Stimulated activated CD4-positive, alpha-beta T cell treated with anti-CD3 and anti-CD28 coated beads, Interleukin-4, amount 100 ng/mL, for 48 hours (primary cell): ENCODE data around the gene PIK3R6.
A peak's percentile ranks its signal among the peaks of the same experiment; 100 is the strongest.

ENCODE experiments used
- DNase-seq, 2 donors: peaks; one replicate each; pipeline ENCODE4 v3.0.0-alpha.2; 2020; ENCODE audit warnings: low read depth in 2 of 2

PIK3R6 gene

GRCh38 chr17:8849311-8850041, 18.0 kb downstream of the PIK3R6 start:
- DNase-seq = no peak

- no peak for DNase-seq
Observed at GRCh38 chr17:8847891-8848290, 19.6 kb downstream of the PIK3R6 start.

- no peak for DNase-seq
Observed at GRCh38 chr17:8846768-8847211, 20.7 kb downstream of the PIK3R6 start.

GRCh38 chr17:8844229-8845218, 22.9 kb downstream of the PIK3R6 start:
- DNase-seq = no peak

DNA sequence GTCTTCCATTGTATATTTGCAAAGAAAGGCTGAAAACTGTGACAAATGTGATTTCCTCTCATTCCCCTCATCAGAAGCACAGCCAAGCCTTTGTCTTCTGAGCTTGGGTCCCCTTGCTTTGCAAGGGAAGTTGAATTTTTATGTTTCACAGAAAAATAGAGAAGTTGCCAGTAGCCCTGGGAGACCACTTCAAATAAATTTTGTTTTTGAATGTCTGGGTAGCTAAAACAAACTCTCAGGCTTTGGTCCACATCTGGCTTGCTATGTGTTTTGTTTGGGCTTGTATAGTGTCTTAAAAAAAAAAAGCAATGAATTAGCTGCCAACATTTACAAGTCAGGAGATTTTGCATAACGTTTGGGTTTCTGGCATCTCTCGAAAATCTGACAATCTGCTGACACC, 24.1 kb downstream of the PIK3R6 start:
- DNase-seq = no peak

GRCh38 chr17:8841844-8842243, 25.6 kb downstream of the PIK3R6 start:
- no peak for DNase-seq

- DNase-seq = no peak
Observed at GRCh38 chr17:8839410-8839935, 28.0 kb downstream of the PIK3R6 start.

- DNase-seq = no peak
Observed at GRCh38 chr17:8838551-8839095, 28.9 kb downstream of the PIK3R6 start.

GRCh38 chr17:8837563-8838075, 29.9 kb downstream of the PIK3R6 start:
- DNase-seq = no peak

GRCh38 chr17:8836821-8837562, 30.5 kb downstream of the PIK3R6 start:
- no peak for DNase-seq

DNA sequence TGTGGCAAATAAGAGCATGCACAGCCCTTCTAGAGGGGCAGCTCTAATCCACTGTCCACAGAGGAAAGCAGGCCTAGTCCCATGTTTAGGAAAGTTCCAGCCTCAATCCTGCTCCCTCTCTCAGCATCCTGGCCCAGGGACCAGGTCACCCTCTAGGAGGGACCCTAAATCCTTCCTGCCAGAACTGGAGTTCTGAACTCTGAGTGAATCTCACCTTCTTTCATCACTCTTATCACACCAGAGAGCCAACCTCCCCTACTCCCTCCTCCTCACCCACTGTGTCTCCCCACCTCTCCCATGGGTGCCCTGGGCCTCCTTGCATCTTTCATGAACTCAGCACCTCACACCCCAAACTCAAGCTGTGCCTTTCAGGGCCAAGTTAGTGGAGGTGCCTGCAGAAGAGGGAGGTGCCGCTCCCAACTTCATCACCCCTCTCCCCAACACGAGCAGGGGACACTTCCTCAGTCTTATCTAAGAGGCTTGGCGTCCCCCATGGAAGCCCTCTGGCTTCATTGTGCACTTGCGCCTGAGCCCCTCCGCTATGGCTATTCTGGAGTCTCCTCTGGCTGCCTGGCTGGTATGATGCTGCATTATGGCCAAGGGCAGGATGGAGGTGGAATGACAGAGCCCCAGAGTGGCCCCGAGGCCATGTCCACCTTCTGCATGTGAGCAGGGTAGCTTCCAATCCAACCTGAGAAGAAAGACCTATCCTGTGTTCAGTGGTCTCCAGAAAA, 31.7 kb downstream of the PIK3R6 start:
- no peak for DNase-seq

DNA sequence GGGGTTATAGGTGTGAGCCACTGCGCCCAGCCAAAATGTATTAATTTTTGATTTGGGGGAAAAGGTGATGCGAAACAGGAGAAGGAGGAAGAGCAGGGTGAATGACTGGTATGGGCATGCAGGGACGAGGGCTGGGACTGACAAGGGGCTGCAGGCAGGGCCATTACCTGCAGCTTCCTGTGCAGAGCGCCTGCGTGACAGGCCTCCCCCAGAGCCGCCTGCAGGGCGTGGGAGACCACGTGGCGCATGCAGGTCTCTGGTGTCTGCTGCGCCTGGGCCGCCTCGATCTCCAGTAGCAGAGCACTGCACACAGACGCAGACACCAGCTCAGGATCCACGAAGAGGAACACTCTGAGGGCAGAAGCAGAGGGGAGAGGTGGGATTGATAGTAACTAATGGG, 32.4 kb downstream of the PIK3R6 start:
- DNase-seq = no peak

- DNase-seq = peak; percentile 26 to 52
Observed at GRCh38 chr17:8832711-8833352, 34.6 kb downstream of the PIK3R6 start.

- DNase-seq = no peak
Observed at GRCh38 chr17:8831234-8831849, 36.1 kb downstream of the PIK3R6 start.

DNA sequence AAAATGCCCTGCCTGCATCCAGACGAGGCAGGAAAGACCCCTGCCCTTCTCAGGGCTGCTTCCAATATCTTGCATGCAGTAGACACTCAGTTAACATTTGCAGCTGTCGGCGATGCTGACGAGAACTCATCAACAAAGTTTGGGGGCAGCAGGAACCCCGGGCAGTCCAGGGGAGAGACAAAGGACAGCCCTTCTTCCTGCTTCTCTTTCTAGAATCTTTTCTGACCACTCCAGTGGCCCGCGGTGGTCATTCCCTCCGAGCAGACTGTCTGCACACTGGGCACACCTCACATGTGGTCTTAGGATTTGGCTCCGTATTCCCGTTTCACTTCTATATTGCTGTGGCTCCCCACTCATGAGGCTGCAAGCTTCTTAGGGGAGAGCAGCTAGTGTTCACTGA, 37.3 kb downstream of the PIK3R6 start:
- no peak for DNase-seq

GRCh38 chr17:8829036-8829941, 38.2 kb downstream of the PIK3R6 start:
- no peak for DNase-seq

GRCh38 chr17:8828517-8828875, 39.0 kb downstream of the PIK3R6 start:
- DNase-seq = no peak

GRCh38 chr17:8826808-8827435, 40.6 kb downstream of the PIK3R6 start:
- no peak for DNase-seq
